Measurements from ENCODE around the gene KLHL22.
"Not testable (repeated sequence)": the region's sequence is repeated elsewhere in the genome, so short reads cannot be mapped to it uniquely, and the experiment has no call there.

Gene KLHL22

GRCh38 chr22:20453222-20453621 is 42.4 kb downstream of the KLHL22 start:
- Histone ChIP-seq H3K9me3 (ENCODE audit: control insufficient read depth, insufficient read depth, low read length) (no peaks in the 10 kb centered on the region), H3K36me3 (ENCODE audit: control insufficient read depth, insufficient read depth, low read length) (no peaks in the 10 kb centered on the region), H3K4me3 (ENCODE audit: low read depth, low read length) (no peak overlapping the region), H3K9ac (ENCODE audit: low read depth, low read length) (no peak overlapping the region), H3K27me3 (ENCODE audit: control insufficient read depth, insufficient read depth, low read length) (peaks cover 3% of the 10 kb centered on the region; the same call in 1 of the 2 replicates), H3K27ac (ENCODE audit: low read depth, low read length) (no peak overlapping the region), H3K4me1 (ENCODE audit: control insufficient read depth, insufficient read depth, low read length) (peaks cover 4% of the 10 kb centered on the region; the same call in 1 of the 2 replicates)

GRCh38 chr22:20451920-20452319 is 43.7 kb downstream of the KLHL22 start:
- H3K27ac ChIP-seq (ENCODE audit: low read depth, low read length), result no peak overlapping the region
- no peak overlapping the region for H3K9ac ChIP-seq (ENCODE audit: low read depth, low read length)
- H3K9me3 ChIP-seq (ENCODE audit: control insufficient read depth, insufficient read depth, low read length), result no peaks in the 10 kb centered on the region
- peaks cover 4% of the 10 kb centered on the region; the same call in 1 of the 2 replicates for H3K4me1 ChIP-seq (ENCODE audit: control insufficient read depth, insufficient read depth, low read length)
- no peak overlapping the region for H3K4me3 ChIP-seq (ENCODE audit: low read depth, low read length)
- H3K27me3 ChIP-seq (ENCODE audit: control insufficient read depth, insufficient read depth, low read length), result peaks cover 3% of the 10 kb centered on the region; the same call in 1 of the 2 replicates
- no peaks in the 10 kb centered on the region for H3K36me3 ChIP-seq (ENCODE audit: control insufficient read depth, insufficient read depth, low read length)

- not testable (repeated sequence) for H3K4me1 ChIP-seq (ENCODE audit: control insufficient read depth, insufficient read depth, low read length); H3K27ac ChIP-seq (ENCODE audit: low read depth, low read length); H3K27me3 ChIP-seq (ENCODE audit: control insufficient read depth, insufficient read depth, low read length); H3K4me3 ChIP-seq (ENCODE audit: low read depth, low read length); H3K9me3 ChIP-seq (ENCODE audit: control insufficient read depth, insufficient read depth, low read length); H3K36me3 ChIP-seq (ENCODE audit: control insufficient read depth, insufficient read depth, low read length); H3K9ac ChIP-seq (ENCODE audit: low read depth, low read length)
These were observed 44.3 kb downstream of the KLHL22 start for GRCh38 chr22:20451129-20451778.

- Histone ChIP-seq H3K4me1 (ENCODE audit: control insufficient read depth, insufficient read depth, low read length) (no peaks in the 10 kb centered on the region), H3K9ac (ENCODE audit: low read depth, low read length) (no peak overlapping the region), H3K27me3 (ENCODE audit: control insufficient read depth, insufficient read depth, low read length) (no peaks in the 10 kb centered on the region), H3K27ac (ENCODE audit: low read depth, low read length) (no peak overlapping the region), H3K9me3 (ENCODE audit: control insufficient read depth, insufficient read depth, low read length) (no peaks in the 10 kb centered on the region), H3K4me3 (ENCODE audit: low read depth, low read length) (no peak overlapping the region), H3K36me3 (ENCODE audit: control insufficient read depth, insufficient read depth, low read length) (no peaks in the 10 kb centered on the region)
These were observed 45.1 kb downstream of the KLHL22 start for GRCh38 chr22:20450551-20450906.

GRCh38 chr22:20449819-20450550 is 45.6 kb downstream of the KLHL22 start:
- no peak overlapping the region for H3K27ac ChIP-seq (ENCODE audit: low read depth, low read length)
- H3K36me3 ChIP-seq (ENCODE audit: control insufficient read depth, insufficient read depth, low read length), result no peaks in the 10 kb centered on the region
- no peaks in the 10 kb centered on the region for H3K9me3 ChIP-seq (ENCODE audit: control insufficient read depth, insufficient read depth, low read length)
- H3K9ac ChIP-seq (ENCODE audit: low read depth, low read length), result no peak overlapping the region
- H3K4me1 ChIP-seq (ENCODE audit: control insufficient read depth, insufficient read depth, low read length), result no peaks in the 10 kb centered on the region
- no peaks in the 10 kb centered on the region for H3K27me3 ChIP-seq (ENCODE audit: control insufficient read depth, insufficient read depth, low read length)
- no peak overlapping the region for H3K4me3 ChIP-seq (ENCODE audit: low read depth, low read length)

GRCh38 chr22:20448630-20449029 is 47.0 kb downstream of the KLHL22 start:
- Histone ChIP-seq H3K36me3 (ENCODE audit: control insufficient read depth, insufficient read depth, low read length) (no peaks in the 10 kb centered on the region), H3K4me3 (ENCODE audit: low read depth, low read length) (no peak overlapping the region), H3K9ac (ENCODE audit: low read depth, low read length) (no peak overlapping the region), H3K4me1 (ENCODE audit: control insufficient read depth, insufficient read depth, low read length) (no peaks in the 10 kb centered on the region), H3K9me3 (ENCODE audit: control insufficient read depth, insufficient read depth, low read length) (no peaks in the 10 kb centered on the region), H3K27ac (ENCODE audit: low read depth, low read length) (no peak overlapping the region), H3K27me3 (ENCODE audit: control insufficient read depth, insufficient read depth, low read length) (no peaks in the 10 kb centered on the region)

- Histone ChIP-seq H3K27me3 (ENCODE audit: control insufficient read depth, insufficient read depth, low read length) (no peaks in the 10 kb centered on the region), H3K4me1 (ENCODE audit: control insufficient read depth, insufficient read depth, low read length) (no peaks in the 10 kb centered on the region), H3K4me3 (ENCODE audit: low read depth, low read length) (no peak overlapping the region), H3K36me3 (ENCODE audit: control insufficient read depth, insufficient read depth, low read length) (no peaks in the 10 kb centered on the region), H3K9ac (ENCODE audit: low read depth, low read length) (no peak overlapping the region), H3K27ac (ENCODE audit: low read depth, low read length) (no peak overlapping the region), H3K9me3 (ENCODE audit: control insufficient read depth, insufficient read depth, low read length) (no peaks in the 10 kb centered on the region)
These were observed 49.1 kb downstream of the KLHL22 start for GRCh38 chr22:20446383-20446970.

- Histone ChIP-seq H3K27me3 (ENCODE audit: control insufficient read depth, insufficient read depth, low read length) (peaks cover 3% of the 10 kb centered on the region), H3K9me3 (ENCODE audit: control insufficient read depth, insufficient read depth, low read length) (no peaks in the 10 kb centered on the region), H3K36me3 (ENCODE audit: control insufficient read depth, insufficient read depth, low read length) (no peaks in the 10 kb centered on the region), H3K9ac (ENCODE audit: low read depth, low read length) (no peak overlapping the region), H3K27ac (ENCODE audit: low read depth, low read length) (no peak overlapping the region), H3K4me3 (ENCODE audit: low read depth, low read length) (no peak overlapping the region), H3K4me1 (ENCODE audit: control insufficient read depth, insufficient read depth, low read length) (no peaks in the 10 kb centered on the region)
These were observed 51.3 kb downstream of the KLHL22 start for GRCh38 chr22:20444325-20444724.

GRCh38 chr22:20442485-20443284 is 52.9 kb downstream of the KLHL22 start:
- Histone ChIP-seq H3K36me3 (ENCODE audit: control insufficient read depth, insufficient read depth, low read length) (no peaks in the 10 kb centered on the region), H3K27ac (ENCODE audit: low read depth, low read length) (no peak overlapping the region), H3K9me3 (ENCODE audit: control insufficient read depth, insufficient read depth, low read length) (no peaks in the 10 kb centered on the region), H3K9ac (ENCODE audit: low read depth, low read length) (no peak overlapping the region), H3K27me3 (ENCODE audit: control insufficient read depth, insufficient read depth, low read length) (peaks cover 19% of the 10 kb centered on the region), H3K4me1 (ENCODE audit: control insufficient read depth, insufficient read depth, low read length) (peaks cover 6% of the 10 kb centered on the region; the same call in 1 of the 2 replicates), H3K4me3 (ENCODE audit: low read depth, low read length) (no peak overlapping the region)

- Histone ChIP-seq H3K27ac (ENCODE audit: low read depth, low read length) (no peak overlapping the region), H3K9ac (ENCODE audit: low read depth, low read length) (no peak overlapping the region)
These were observed 53.7 kb downstream of the KLHL22 start for GRCh38 chr22:20441631-20442484.

More at GRCh38 chr22:20441631-20442484, 53.7 kb downstream of the KLHL22 start:
- Histone ChIP-seq H3K4me1 (ENCODE audit: control insufficient read depth, insufficient read depth, low read length) (peaks cover 6% of the 10 kb centered on the region; the same call in 1 of the 2 replicates), H3K36me3 (ENCODE audit: control insufficient read depth, insufficient read depth, low read length) (no peaks in the 10 kb centered on the region), H3K27me3 (ENCODE audit: control insufficient read depth, insufficient read depth, low read length) (peaks cover 25% of the 10 kb centered on the region), H3K9me3 (ENCODE audit: control insufficient read depth, insufficient read depth, low read length) (no peaks in the 10 kb centered on the region), H3K4me3 (ENCODE audit: low read depth, low read length) (no peak overlapping the region)
